GM12872 (cell line): ENCODE data around the gene MAN1B1.

Experiments used
- TF ChIP-seq, protein P1 (sequence below): IDR thresholded peaks from 3 replicates; pipeline ENCODE4 v1.5.1; 2011; ENCODE audit warnings: low read depth, mild to moderate bottlenecking, low read length, moderate library complexity; ENCODE audit not compliant: insufficient read depth

The MAN1B1 gene

DNA sequence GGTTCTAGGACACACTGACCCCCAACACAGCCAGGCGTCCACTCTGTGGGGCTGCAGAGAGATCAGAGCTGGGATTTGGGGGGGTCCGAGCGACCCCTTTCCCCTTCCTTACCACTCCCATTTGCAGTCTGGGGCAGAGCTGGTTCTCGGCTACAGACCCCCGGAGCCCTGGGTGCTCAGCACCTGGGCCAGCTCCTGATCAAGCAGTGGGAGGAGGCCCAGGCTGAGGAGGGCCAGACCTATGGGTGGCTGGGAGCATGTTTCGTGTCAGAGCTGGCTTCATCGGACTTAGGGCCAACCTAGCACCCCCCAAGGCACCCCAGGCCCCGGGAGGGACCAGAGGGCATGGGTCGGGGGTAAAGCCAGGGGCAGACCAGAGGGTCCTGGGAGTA is 59.7 kb downstream of the MAN1B1 start:
- TF ChIP-seq, protein P1, sequence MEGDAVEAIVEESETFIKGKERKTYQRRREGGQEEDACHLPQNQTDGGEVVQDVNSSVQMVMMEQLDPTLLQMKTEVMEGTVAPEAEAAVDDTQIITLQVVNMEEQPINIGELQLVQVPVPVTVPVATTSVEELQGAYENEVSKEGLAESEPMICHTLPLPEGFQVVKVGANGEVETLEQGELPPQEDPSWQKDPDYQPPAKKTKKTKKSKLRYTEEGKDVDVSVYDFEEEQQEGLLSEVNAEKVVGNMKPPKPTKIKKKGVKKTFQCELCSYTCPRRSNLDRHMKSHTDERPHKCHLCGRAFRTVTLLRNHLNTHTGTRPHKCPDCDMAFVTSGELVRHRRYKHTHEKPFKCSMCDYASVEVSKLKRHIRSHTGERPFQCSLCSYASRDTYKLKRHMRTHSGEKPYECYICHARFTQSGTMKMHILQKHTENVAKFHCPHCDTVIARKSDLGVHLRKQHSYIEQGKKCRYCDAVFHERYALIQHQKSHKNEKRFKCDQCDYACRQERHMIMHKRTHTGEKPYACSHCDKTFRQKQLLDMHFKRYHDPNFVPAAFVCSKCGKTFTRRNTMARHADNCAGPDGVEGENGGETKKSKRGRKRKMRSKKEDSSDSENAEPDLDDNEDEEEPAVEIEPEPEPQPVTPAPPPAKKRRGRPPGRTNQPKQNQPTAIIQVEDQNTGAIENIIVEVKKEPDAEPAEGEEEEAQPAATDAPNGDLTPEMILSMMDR = no peak

DNA sequence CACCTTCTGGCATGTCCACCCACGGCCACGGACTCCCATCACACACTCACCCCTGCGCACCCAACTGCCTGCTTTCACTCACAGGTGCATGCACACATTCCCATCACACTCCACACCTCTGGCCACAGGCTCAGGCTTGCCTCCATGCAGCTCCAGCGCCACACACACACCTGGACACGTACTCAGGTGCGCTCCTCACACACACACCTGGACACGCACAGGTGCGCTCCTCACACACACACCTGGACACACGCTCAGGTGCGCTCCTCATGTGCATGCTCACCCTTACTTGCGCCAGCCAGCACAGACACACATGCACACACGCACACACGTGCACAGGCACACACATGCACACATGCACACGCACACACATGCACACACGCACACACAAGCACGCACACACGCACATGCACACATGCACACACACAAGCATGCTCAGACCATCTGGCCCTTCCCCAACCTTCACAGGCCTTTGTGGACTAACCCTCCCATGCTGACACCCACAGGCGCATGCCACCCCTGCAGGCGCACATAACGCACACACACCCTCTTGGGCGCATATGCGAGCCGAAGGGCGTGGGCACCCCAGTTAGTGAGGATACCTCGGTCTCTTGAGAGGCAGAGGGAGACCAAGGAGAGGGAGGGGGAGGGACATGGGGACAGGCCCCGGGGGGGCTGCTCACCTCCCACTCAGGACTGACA is 60.5 kb downstream of the MAN1B1 start:
- TF ChIP-seq, protein P1 = no peak

DNA sequence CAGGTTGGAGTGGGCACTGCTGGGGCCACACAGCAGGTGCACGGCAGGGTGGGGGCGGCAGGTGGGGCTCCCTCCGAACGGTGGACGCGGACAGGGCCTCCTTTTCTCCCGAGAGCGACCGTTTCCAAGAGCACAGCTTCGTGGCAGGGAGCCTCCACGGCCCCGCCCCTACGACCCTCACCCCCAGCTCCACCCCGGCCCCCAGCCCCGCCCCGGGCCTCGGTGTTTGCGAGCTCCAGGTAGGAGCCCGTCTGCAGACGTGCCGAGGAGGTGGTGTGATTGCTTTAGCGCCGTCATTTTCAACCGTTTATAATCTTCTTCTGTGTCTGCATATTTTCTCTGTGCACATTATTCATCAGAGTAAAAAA is 61.0 kb downstream of the MAN1B1 start:
- TF ChIP-seq, protein P1 = no peak

DNA sequence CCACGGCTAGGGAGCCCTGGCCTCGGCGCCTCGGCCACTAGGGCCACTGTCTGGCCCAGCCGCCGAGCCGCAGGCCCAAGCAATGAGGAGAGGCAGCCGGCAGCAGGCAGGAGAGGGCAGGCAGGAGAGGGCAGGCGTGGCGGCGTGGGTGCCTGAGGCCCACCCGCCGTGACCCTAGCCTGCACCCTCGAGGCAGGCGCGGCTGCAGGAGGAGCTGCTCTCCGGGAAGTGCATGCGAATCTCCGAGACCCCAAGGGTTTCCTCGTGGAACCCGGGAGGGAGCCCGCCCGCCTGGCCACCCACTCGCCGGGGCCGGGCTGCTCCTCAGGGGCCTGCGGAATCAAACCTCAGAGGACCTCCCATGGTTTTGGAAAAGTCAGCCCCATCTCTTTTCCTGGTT is 61.5 kb downstream of the MAN1B1 start:
- TF ChIP-seq, protein P1 = no peak

DNA sequence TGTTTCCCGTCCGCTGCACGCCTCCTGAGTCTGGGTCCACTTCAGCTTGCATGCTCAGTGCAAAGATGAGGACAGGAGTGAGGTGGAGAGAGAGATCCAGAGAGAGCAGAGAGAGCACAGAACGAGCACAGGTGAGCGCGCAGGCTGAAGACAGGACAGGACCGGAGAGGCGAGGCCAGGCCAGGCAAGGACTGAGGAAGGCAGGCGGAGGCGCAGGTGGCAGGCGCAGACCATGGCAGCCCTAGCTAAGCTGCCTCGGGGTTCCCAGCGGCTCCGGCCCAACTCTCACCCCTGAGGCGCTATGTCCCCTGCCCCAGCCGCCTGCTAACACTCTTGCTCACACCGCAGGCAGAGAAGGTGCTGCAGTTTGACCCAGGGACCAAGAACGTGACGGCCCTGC is 61.9 kb downstream of the MAN1B1 start:
- TF ChIP-seq, protein P1 = no peak

DNA sequence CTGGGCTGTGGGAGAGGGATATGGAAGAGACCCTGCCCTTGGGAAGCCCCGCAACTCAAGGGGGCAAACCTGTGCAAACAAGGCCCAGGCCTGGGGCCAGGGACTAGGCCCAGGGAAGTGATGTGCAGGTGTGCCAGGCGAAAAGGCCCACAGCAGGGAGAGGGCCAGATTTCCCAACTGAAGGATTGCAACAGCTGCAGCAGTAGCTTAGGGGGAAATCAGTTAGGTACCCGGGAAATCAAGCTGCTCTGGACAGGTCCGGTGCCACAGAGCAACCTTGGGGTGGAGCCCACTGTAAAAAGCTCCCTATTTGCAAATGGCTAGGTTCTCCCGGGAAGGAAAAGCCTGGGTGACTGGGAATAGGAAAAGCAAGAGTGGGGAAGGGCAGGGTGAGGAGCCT is 62.6 kb downstream of the MAN1B1 start:
- TF ChIP-seq, protein P1 = no peak

DNA sequence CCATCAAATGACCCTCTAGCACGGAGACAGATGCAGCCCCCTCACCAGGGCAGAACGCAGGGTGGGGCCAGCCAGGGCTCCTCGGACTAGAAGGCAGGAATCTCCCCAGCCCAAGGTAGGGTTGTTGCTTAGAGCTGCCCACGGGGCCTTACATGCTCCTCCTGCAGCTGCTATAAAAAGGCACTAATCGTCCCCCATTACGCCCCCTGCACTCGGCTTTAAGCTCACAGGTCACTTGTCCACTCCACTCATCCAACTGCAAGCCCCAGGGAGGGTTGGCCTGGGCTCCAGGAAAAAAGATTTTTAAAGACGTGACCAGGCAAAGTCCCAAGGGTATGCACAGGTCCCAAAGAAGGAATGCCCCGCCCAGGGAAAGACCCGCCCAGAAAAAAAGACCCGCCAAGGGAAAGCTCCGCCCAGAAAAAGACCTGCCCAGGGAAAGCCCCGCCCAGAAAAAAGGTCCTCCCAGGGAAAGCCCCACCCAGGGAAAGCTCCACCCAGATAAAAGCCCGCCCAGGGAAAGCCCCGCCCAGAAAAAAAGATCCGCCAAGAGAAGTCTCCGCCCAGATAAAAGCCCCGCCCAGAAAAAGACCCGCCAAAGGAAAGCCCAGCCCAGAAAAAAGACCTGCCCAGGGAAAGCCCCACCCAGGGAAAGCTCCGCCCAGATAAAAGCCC is 63.3 kb downstream of the MAN1B1 start:
- TF ChIP-seq, protein P1 = no peak
